HG02943 (cell line): ENCODE measurements around the gene CTRL.

ENCODE experiments used
- ATAC-seq: cut with Tn5 transposase; IDR thresholded peaks from one replicate; pipeline ENCODE4 v1.9.1; 2021; ENCODE audit warnings: mild to moderate bottlenecking, low read depth, moderate library complexity; ENCODE audit not compliant: unreplicated experiment

The CTRL gene

DNA sequence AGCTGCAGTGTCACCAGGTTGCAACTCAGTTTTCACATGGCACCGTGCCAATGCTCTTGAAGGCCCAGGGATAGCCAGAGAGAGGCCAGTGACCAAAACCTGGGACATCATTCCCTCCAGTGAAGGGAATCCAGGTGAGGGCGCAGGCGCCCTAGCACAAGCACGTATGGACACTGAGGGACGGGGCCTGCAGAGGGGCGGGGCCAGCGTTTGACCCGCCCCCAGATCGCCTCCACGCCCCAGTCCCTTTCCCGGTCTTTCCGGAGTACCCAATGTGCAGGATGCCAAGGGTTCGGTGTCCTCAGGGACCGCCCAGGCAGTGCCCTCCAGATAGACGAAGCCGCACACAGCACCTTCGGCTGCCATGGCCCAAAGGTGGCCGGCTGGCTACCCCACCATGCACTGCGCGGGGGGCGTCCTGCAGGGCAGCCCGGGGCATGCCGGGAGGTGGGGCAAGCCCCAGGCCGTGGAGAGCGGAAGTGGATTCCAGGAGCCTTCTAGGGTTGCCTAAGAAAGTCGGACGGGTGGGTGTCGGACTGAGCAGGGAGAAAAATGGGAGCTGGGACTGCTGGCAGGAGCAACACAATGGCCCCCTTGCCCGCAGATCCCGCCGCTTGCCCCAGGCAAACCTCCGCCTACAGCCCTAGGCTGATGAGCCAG, 32.1 kb upstream of the CTRL start:
- ATAC-seq = no peak

- no peak for ATAC-seq
Measured at GRCh38 chr16:67963292-67963661, 31.6 kb upstream of the CTRL start.

DNA sequence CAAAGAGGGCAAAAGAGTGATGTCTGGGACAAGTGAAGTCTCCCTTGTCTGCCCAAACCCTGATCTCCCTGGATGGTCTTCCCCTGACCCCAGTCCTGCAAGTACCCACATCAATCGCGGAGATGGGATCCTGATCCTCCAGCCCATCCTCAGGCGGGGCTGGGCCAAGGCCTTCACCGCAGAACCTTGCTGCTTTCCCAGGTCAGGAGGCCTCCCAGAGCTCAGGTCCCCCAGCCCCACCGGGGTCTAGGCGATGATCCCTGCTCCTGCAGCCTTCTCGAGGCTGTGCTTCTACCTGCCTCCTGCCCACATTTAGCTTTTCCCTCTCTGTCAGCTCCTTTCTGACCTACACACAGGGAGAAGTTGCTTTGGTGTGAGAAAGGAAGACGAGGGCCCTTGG, 30.5 kb upstream of the CTRL start:
- ATAC-seq = no peak

DNA sequence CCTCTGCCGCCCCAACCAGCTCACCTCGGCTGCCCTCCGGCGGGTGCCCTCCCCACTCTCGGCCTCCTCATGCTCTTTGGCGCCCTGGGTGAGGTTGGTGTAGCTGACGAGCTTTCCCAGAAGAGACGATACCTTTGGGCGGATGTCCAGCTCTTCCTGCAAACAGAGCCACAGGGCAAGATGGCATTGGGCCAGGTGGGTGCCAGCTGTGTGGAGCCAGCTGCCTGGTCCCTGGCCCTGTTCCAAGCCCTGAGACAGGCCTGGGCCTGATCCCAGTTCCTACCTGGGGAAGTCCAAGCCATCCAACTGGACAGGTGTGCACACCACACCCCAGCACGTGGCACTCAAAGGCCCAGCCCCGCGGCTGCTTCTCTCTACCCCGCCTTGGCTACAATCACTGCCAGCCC, 29.9 kb upstream of the CTRL start:
- no peak for ATAC-seq

GRCh38 chr16:67959536-67960329, 28.1 kb upstream of the CTRL start:
- no peak for ATAC-seq

- no peak for ATAC-seq
Measured at GRCh38 chr16:67957622-67958021, 26.0 kb upstream of the CTRL start.

- ATAC-seq = no peak
Measured at GRCh38 chr16:67954421-67955196, 22.9 kb upstream of the CTRL start.

- no peak for ATAC-seq
Measured at GRCh38 chr16:67953641-67954375, 22.1 kb upstream of the CTRL start.

DNA sequence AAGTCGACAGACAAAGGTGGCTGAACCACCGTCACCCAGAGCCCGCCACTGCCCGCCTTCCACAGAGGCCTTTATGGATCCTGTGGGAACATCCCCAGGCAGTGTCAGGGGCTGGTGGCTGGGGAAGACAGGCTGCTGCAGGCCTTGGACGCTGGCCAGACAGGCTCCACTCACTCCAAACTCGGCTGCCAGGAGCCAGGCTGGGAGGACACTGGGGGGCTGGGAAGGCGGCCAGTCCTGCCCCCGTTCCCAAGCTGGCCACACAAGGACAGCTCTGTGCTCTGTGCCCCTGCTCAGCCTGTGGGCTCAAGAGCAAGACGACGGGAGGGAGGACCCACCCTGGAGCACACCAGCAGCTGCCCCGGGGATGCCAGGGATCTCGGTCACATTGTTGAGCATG, 19.8 kb upstream of the CTRL start:
- ATAC-seq = no peak

DNA sequence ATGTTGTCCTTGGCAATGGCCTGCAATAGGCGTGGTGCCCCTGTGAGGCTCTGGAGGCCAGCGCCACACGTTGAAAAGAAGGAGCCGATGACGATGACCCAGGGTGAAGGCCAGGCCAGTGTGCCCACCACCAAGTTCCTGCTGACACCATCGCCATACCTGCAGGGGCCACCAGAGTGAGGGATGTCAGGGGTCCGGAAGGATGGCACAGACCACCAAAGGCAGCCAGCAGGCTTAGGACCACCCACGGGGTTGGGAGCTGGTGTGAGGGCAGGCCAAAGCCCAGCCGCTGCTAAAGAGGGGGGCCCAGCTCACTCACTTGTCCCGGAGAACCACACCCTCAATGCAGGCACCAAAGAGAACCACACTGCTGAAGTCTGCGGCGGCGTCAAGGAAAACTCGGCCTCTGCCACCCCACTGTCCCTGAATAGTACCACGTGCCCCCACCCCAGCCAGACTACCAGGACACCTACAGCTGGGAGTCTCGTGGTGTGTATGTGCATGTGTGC, 18.7 kb upstream of the CTRL start:
- no peak for ATAC-seq

DNA sequence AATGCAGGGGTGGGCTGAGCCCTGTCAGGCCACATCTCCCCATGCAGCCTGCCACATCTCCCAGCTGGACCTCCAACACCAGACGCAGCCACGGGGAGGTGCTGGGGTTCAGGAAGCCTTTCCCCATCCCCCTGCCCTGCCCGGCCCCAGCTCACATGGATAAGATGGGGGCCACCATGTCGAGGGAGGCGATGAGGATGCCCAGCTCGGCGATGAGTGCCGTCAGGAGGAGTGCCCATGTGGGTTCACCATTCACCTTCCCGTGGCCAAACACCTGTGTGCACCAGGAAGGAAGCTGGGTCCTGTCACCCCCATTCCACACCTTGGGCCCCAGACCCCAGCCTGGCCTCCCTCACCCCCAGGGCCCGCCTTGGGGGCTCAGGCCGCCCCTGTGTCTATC, 18.0 kb upstream of the CTRL start:
- no peak for ATAC-seq

- ATAC-seq = no peak
Measured at GRCh38 chr16:67948015-67948414, 16.4 kb upstream of the CTRL start.

- ATAC-seq = no peak
Measured at GRCh38 chr16:67946966-67947558, 15.4 kb upstream of the CTRL start.

- ATAC-seq = no peak
Measured at GRCh38 chr16:67946128-67946569, 14.5 kb upstream of the CTRL start.

DNA sequence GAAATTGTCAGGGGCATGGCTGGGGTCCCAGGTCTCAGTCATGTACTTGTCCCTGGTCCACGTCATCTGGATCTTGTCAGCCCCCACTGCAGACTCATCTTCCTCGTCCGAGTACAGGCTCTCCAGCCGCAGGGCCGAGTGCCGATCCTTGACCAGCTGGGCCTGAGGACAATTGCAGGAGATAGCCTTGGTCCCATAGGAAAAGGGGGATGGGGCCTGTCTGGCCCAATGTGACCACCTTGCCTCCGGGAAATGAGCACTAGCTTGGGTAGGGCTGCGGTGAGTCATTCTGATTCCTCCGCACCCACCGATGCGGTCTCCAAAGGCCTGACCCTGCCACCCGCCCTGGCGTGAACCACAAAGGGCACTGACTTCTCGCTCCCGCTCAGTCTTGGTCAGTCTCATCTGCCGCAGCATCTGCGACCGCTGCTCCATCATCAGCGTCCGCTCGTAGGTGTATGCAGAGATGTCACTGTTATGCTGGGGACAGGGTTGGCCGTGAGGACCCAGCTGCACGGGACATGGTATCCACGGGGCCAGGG, 13.8 kb upstream of the CTRL start:
- no peak for ATAC-seq

GRCh38 chr16:67944690-67945391, 13.2 kb upstream of the CTRL start:
- no peak for ATAC-seq

DNA sequence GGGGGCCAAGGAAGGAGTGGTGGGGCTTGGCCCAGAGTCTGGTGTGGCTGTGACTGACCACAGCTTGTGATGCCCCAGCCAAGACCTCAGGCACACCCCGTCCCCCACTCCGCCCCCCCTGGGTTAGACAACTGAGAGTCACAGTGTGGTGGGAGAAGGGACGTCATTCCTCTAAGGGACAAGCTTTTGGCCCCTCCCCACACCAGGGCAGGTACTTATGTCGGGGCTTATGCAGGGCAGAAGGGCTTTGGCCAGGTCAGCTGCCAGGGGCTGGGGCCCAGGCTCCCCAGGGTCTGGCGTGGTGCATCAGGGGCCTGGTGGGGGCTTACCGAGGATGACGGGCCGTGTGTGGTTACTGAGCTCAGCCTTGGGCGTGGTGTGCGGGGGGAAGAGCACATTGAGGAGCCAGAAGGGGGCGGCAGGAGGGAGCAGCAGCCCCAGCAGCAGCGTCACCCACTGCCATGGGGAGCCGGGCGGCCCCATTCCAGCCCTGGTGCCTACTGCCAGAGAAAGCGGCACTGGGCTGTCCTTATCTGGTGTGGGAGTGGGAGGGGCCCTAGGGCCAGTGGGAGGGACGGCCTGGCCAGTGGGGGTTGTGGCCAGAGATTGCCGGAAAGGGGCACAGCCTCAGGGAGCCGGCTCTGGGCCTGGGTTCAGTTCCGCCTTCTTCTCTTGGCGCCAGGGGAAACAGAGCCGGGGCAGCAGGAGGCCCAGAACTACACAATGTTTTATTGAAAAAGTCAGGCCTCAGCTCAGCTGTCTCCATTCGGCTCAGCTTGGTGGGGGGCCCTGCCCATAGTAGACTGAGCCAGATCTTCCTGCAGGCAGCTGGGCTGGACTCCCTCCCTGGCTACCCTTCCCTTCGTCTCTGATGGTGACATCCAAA, 12.2 kb upstream of the CTRL start, which contains the start of gene LCAT:
Gene LCAT (minus strand): TSS at position 502 of the 886 bp plus-strand sequence. CDS start 19 bp downstream, at position 483.
- ATAC-seq = no peak

DNA sequence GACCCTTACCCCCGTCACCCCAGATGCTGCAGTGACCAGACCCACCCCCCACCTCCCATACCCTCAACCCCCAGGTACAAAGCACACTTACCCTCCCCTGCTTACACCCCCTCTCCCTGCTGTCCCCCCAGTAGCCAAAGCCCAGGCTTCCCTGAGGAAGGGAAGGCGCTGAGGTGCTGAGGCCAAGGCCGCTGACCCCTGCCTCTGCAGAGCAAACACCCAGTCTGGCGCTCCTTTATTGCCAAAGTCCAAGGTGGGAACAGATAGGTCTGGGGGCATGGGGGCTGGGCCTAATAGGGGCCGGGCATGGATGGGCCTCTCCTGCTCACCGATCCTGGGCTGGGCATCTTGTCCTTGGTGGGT, 11.6 kb upstream of the CTRL start:
- no peak for ATAC-seq
